Erythroblast (primary cell): ENCODE data around the gene NXN.
A peak's percentile ranks its signal among the peaks of the same experiment; 100 is the strongest.
"Not testable (repeated sequence)": the region's sequence is repeated elsewhere in the genome, so short reads cannot be mapped to it uniquely, and the experiment has no call there.

Source experiments
- DNase-seq, 2 experiments: peaks; one replicate each; lab custom pipeline; 2025; lab: John Stamatoyannopoulos, UW
- GATA1 ChIP-seq: IDR thresholded peaks from 2 replicates; pipeline ENCODE4 v1.6.1; 2011; ENCODE audit warnings: low read depth, mild to moderate bottlenecking, control low read depth, low read length, moderate library complexity
- POLR2A ChIP-seq: IDR thresholded peaks from 2 replicates; pipeline ENCODE4 v1.6.1; 2011; ENCODE audit warnings: mild to moderate bottlenecking, low read length

NXN gene

GRCh38 chr17:859824-860195 lies 119.8 kb downstream of the NXN start:
- no peak for DNase-seq

GRCh38 chr17:859061-859823 lies 120.3 kb downstream of the NXN start:
- no peak for DNase-seq

More at GRCh38 chr17:859824-860195, 119.8 kb downstream of the NXN start:
- TF ChIP-seq GATA1 (no peak), POLR2A (no peak)

GRCh38 chr17:856149-856548 lies 123.4 kb downstream of the NXN start:
- TF ChIP-seq POLR2A (no peak), GATA1 (no peak)
- DNase-seq: no peak

More at GRCh38 chr17:859061-859823, 120.3 kb downstream of the NXN start:
- no peak for TF ChIP-seq GATA1
- TF ChIP-seq POLR2A: no peak

GRCh38 chr17:855569-855968 lies 124.0 kb downstream of the NXN start:
- TF ChIP-seq POLR2A: no peak
- TF ChIP-seq GATA1: no peak
- DNase-seq: no peak

GRCh38 chr17:852850-853249 lies 126.7 kb downstream of the NXN start:
- not testable (repeated sequence) for DNase-seq

GRCh38 chr17:852349-852748 lies 127.2 kb downstream of the NXN start:
- TF ChIP-seq GATA1 (no peak), POLR2A (no peak)
- no peak for DNase-seq

GRCh38 chr17:851924-852323 lies 127.7 kb downstream of the NXN start:
- no peak for DNase-seq
- no peak for TF ChIP-seq POLR2A

GRCh38 chr17:850851-851763 lies 128.5 kb downstream of the NXN start:
- no peak for TF ChIP-seq POLR2A
- TF ChIP-seq GATA1: no peak
- no peak for DNase-seq

GRCh38 chr17:850086-850850 lies 129.3 kb downstream of the NXN start:
- TF ChIP-seq GATA1 (no peak), POLR2A (no peak)
- DNase-seq: no peak

- no peak for DNase-seq
- TF ChIP-seq POLR2A: no peak
- no peak for TF ChIP-seq GATA1
Measured at GRCh38 chr17:848402-848801, 131.2 kb downstream of the NXN start.

- DNase-seq: no peak
- TF ChIP-seq GATA1: no peak
- TF ChIP-seq POLR2A: no peak
Measured at GRCh38 chr17:846901-847843, 132.4 kb downstream of the NXN start.

GRCh38 chr17:841313-841712 lies 138.3 kb downstream of the NXN start:
- no peak for TF ChIP-seq GATA1
- TF ChIP-seq POLR2A: no peak
- peak in 1 of 2 experiments; percentile 12 for DNase-seq

GRCh38 chr17:838486-838885 lies 141.1 kb downstream of the NXN start:
- no peak for DNase-seq
- no peak for TF ChIP-seq POLR2A
- no peak for TF ChIP-seq GATA1
